Loucy (cell line): ENCODE results near the gene SUSD3.

Experiments
- H2AFZ ChIP-seq: fragments of 200-600 bp; sonication (generic); 2 replicates; pipeline ENCODE4 v1.6.0; 2016; ENCODE audit warnings: antibody characterized with exemption, mild to moderate bottlenecking, low read length, moderate library complexity
- H3F3A ChIP-seq: fragments of 200-600 bp; 2 replicates; pipeline ENCODE4 v1.6.0; 2016; ENCODE audit warnings: antibody characterized with exemption, low read depth, mild to moderate bottlenecking
- H3K27me3 ChIP-seq: fragments of 200-600 bp; sonication (generic); 2 replicates; pipeline ENCODE4 v1.6.1; 2014; ENCODE audit warnings: low read length, mild to moderate bottlenecking; ENCODE audit not compliant: insufficient read depth, poor library complexity, severe bottlenecking
- H3K36me3 ChIP-seq: fragments of 200-600 bp; sonication (generic); 2 replicates; pipeline ENCODE4 v1.6.1; 2016; ENCODE audit warnings: low read length; ENCODE audit not compliant: insufficient read depth
- H3K4me1 ChIP-seq: fragments of 200-600 bp; sonication (generic); 2 replicates; pipeline ENCODE4 v1.5.1; 2014; ENCODE audit warnings: low read length, mild to moderate bottlenecking; ENCODE audit not compliant: insufficient read depth, poor library complexity, severe bottlenecking
- H3K4me2 ChIP-seq: fragments of 200-600 bp; sonication (generic); 2 replicates; pipeline ENCODE4 v1.6.0; 2014; ENCODE audit warnings: antibody characterized with exemption, low read length, low read depth, mild to moderate bottlenecking; ENCODE audit not compliant: poor library complexity, severe bottlenecking
- H3K4me3 ChIP-seq: fragments of 200-600 bp; sonication (generic); 2 replicates; pipeline ENCODE4 v1.5.1; 2014; ENCODE audit warnings: low read length, mild to moderate bottlenecking, mixed read lengths; ENCODE audit not compliant: poor library complexity, severe bottlenecking
- H3K79me2 ChIP-seq: fragments of 200-600 bp; sonication (generic); 2 replicates; pipeline ENCODE4 v1.6.1; 2014; ENCODE audit warnings: low read length; ENCODE audit not compliant: insufficient read depth
- H3K9ac ChIP-seq: fragments of 200-600 bp; sonication (generic); 2 replicates; pipeline ENCODE4 v1.6.0; 2014; ENCODE audit warnings: mild to moderate bottlenecking, low read depth, low read length, moderate library complexity; ENCODE audit not compliant: poor library complexity, severe bottlenecking
- H3K9me2 ChIP-seq: fragments of 200-600 bp; sonication (generic); replicated peaks from 2 replicates; pipeline ENCODE4 v1.6.1; 2016; ENCODE audit warnings: low read depth, low read length, mixed read lengths
- H3K9me3 ChIP-seq: fragments of 200-600 bp; sonication (generic); 2 replicates; pipeline ENCODE4 v1.6.1; 2014; ENCODE audit warnings: mild to moderate bottlenecking, antibody characterized with exemption, low read length, low read depth; ENCODE audit not compliant: insufficient read depth
- H4K20me1 ChIP-seq: fragments of 200-600 bp; sonication (generic); 2 replicates; pipeline ENCODE4 v1.6.0; 2014; ENCODE audit warnings: antibody characterized with exemption, low read length, mild to moderate bottlenecking; ENCODE audit not compliant: insufficient read depth, poor library complexity, severe bottlenecking
- EZH2phosphoT487 ChIP-seq: fragments of 200-600 bp; IDR thresholded peaks from 2 replicates; pipeline ENCODE4 v1.6.1; 2018; ENCODE audit warnings: antibody characterized with exemption, mild to moderate bottlenecking, moderate library complexity, borderline replicate concordance
- TF ChIP-seq, protein P1 (sequence below): fragments of 200-600 bp; sonication (generic); conservative IDR thresholded peaks from 2 replicates; pipeline ENCODE4 v1.5.1; 2014; ENCODE audit warnings: mild to moderate bottlenecking, antibody characterized with exemption, low read length

The SUSD3 gene

DNA sequence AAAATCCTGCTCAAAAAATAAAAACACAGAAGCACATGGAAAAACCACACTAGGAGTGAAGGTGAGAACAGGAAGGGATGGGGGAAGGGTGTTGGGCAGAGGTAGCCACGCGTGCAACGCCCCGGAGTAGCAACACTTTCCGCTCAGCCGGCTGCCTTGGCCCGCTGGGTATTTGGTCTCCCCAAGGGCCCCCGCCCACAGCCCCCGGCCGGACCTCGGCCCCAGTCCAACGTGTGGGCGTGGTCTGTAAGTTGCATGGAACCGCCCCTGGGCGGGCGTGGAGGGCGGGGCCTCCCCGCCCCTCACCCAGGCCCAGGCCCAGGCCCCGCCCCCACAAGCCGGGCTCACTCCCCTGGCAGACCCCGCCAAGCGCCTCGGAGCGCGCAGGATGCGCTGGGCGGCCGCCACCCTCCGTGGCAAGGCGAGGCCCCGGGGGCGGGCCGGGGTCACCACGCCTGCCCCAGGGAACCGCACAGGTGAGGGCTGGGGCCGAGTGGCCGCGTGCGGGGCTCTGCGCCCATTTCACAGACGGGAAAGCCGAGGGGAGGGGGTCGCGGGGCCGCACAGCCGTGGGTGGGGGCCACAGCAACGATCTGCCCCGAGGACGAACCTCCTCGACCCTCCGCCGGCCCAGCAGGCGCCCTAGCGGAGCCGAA is at the start of gene SUSD3:
TSS of gene SUSD3 (plus strand) at position 347 of the 656 bp plus-strand sequence. CDS start at position 389, 42 bp downstream.
- H3K36me3 ChIP-seq, result no peaks in the 10 kb centered on the region
- no peaks in the 10 kb centered on the region for H3K9me2 ChIP-seq
- no peak within 1 kb of the TSS for H2AFZ ChIP-seq
- H3K4me3 ChIP-seq, result no peak within 1 kb of the TSS
- no peaks in the 10 kb centered on the region for H3K79me2 ChIP-seq
- H3K27me3 ChIP-seq, result no peaks in the 10 kb centered on the region
- TF ChIP-seq, protein P1, sequence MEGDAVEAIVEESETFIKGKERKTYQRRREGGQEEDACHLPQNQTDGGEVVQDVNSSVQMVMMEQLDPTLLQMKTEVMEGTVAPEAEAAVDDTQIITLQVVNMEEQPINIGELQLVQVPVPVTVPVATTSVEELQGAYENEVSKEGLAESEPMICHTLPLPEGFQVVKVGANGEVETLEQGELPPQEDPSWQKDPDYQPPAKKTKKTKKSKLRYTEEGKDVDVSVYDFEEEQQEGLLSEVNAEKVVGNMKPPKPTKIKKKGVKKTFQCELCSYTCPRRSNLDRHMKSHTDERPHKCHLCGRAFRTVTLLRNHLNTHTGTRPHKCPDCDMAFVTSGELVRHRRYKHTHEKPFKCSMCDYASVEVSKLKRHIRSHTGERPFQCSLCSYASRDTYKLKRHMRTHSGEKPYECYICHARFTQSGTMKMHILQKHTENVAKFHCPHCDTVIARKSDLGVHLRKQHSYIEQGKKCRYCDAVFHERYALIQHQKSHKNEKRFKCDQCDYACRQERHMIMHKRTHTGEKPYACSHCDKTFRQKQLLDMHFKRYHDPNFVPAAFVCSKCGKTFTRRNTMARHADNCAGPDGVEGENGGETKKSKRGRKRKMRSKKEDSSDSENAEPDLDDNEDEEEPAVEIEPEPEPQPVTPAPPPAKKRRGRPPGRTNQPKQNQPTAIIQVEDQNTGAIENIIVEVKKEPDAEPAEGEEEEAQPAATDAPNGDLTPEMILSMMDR, result no peak
- TF ChIP-seq EZH2phosphoT487, result no peak
- H3K4me2 ChIP-seq, result no peak within 1 kb of the TSS
- no peak within 1 kb of the TSS for H3K9ac ChIP-seq
- H3K4me1 ChIP-seq, result peaks cover 44% of the 10 kb centered on the region
- H3K9me3 ChIP-seq, result no peaks in the 10 kb centered on the region
- 0 out of 2 replicates have a peak, but pooled peaks cover 2% of the 10 kb centered on the region for H3F3A ChIP-seq
- no peaks in the 10 kb centered on the region for H4K20me1 ChIP-seq

DNA sequence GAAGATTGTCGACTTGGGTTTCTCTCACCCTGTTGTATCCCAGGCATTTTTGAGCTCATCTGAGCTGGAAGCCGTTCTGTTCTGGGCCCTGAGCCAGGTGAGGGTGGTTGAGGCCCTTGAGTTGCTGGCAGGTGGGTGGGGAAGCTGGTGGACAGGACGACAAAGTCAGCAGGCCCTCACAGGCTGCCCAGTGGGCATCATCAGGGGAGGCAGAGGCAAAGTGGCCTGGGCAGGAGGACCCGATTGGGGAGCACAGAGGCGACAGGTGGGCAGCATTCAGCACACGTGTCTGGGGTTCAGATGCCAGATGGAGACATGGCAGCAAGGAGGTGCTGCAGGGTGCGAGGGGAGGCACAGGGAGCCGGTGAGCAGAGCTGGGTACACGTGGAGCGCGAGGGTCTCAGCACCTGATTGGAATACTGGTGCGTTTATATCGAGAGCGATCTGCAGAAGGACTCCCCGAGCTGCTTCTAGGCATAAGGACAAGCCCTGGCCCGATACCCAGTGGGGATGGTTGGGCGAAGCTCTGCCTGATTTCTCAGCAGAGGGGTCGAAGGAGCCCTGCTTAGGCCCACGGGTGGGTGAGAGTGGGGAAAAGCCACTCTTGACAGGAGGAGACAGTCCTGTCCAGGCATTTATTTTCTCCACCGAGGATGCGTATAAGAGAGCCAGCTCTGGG is 49.0 kb upstream of the SUSD3 start:
- H3K27me3 ChIP-seq, result no peaks in the 10 kb centered on the region
- H3K4me2 ChIP-seq, result no peak overlapping the region
- no peaks in the 10 kb centered on the region for H4K20me1 ChIP-seq
- no peak overlapping the region for H3K4me3 ChIP-seq
- no peak overlapping the region for H2AFZ ChIP-seq
- H3K9me3 ChIP-seq, result no peaks in the 10 kb centered on the region
- H3K4me1 ChIP-seq, result no peaks in the 10 kb centered on the region
- H3K79me2 ChIP-seq, result no peaks in the 10 kb centered on the region
- TF ChIP-seq, protein P1, result no peak
- H3F3A ChIP-seq, result no peaks in the 10 kb centered on the region
- no peak overlapping the region for H3K9ac ChIP-seq
- peaks cover 74% of the 10 kb centered on the region for H3K36me3 ChIP-seq
- no peaks in the 10 kb centered on the region for H3K9me2 ChIP-seq

DNA sequence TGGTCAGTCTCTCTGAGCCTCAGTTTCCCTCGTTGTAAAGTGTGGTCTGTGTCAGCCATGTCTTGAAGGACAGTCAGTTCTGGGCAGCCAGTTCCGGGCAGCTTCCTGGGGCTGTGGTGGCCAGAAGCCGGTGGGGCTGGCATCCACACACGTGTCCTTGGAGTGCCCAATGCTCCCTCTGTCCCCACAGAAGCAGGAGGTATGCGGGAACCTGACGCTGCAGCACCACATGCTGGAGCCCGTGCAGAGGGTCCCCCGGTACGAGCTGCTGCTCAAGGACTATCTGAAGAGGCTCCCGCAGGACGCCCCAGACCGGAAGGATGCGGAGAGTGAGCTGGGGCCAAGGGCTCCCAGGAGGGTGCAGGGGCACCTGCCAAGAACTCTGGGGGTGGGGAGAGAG is 48.4 kb upstream of the SUSD3 start:
- Histone ChIP-seq H3K4me1 (no peaks in the 10 kb centered on the region), H3K9me2 (no peaks in the 10 kb centered on the region), H3K27me3 (no peaks in the 10 kb centered on the region), H3K4me2 (no peak overlapping the region), H3F3A (no peaks in the 10 kb centered on the region), H3K4me3 (no peak overlapping the region), H2AFZ (no peak overlapping the region), H3K9me3 (no peaks in the 10 kb centered on the region), H3K79me2 (no peaks in the 10 kb centered on the region), H4K20me1 (no peaks in the 10 kb centered on the region), H3K9ac (no peak overlapping the region), H3K36me3 (peaks cover 70% of the 10 kb centered on the region)
- TF ChIP-seq, protein P1, result no peak
- no peak for TF ChIP-seq EZH2phosphoT487
